Measurements from ENCODE around the gene KAT14.

GRCh38 chr20:18092890-18093289, 44.8 kb upstream of the KAT14 start:
- TF ChIP-seq CTCF (IDR thresholded peaks at IDR 0.05; ENCODE audit: insufficient read depth, low read length, poor library complexity, severe bottlenecking) (no peak), EZH2phosphoT487 (conservative IDR thresholded peaks at IDR 0.05; ENCODE audit: low read length) (no peak)
